ENCODE measurements around the gene SELP.

SELP gene

DNA sequence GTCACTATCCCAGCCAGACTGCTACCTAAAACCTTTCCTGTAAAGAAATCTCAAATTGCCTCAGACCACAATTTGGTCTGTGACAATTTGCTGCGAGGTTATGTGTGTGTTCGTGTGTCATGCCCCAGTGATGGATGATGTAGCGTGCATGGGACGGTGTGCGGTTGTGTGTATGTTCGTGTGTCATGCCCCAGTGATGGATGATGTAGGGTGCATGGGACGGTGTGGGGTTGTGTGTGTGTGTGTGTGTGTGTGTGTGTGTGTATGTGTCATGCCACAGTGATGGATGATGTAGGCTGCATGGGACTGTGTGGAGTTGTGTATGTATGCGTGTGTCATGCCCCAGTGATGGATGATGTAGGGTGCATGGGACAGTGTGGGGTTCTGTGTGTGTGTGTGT is 9.4 kb downstream of the SELP start:
- DNase-seq (ENCODE audit: low read depth): no peak

DNA sequence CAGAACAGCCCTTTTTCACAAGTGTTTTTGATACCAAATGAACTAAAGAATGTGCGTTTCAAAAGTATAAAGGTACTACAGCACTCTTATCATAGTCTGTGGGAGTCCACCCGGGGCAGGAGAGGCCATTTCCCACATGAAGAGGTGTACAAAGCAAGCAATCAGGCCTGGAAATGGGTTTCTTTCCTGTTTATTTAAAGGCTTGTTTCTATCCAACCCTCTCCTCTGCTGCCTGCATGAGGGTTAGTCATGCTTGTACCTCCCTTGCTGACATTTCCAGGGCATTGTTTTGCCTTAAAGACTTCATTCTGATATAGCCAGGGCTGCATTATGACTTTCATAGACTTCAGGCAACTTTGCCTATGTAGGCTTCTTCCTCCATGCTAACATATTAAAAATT is 11.6 kb downstream of the SELP start:
- no peak for DNase-seq (ENCODE audit: low read depth)

DNA sequence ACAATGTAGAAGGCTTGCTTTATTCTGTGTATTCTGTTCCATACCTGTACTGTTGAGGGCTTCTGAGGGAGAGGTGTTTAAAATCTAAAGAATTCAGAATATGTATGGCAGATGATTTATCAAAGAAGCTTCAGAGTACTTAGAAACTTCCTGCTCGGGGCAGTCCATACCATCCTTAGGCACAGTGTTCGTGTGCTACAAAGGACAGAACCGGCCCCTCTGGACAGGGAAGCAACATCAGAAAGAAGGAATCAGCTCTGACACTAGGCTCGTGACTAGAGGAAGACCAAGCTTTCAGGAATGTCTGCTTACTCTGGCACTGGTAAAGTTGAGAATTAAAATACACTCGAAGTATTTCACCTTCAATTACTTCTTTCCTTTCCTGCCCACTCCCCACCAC is 14.1 kb downstream of the SELP start:
- DNase-seq (ENCODE audit: low read depth): no peak

DNA sequence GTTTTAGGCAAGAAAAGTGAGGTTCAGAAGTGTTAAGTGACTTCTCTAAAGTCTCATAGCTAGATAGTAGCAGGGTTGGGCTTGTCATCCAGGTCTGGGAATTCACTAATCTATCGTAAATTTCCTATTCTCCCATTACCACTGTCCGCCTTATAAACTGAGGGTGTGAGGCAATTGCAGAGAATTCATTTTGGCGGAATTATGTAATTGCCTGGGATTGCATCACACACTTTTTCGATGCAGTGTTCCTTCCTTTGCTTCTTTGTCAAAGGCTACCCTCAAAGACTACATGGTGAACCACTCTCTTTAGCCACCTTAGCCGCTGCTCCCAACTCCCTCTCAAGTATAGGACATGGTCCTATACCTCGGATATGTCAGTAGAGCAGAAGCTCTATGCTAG is 19.1 kb downstream of the SELP start:
- no peak for DNase-seq (ENCODE audit: low read depth)

DNA sequence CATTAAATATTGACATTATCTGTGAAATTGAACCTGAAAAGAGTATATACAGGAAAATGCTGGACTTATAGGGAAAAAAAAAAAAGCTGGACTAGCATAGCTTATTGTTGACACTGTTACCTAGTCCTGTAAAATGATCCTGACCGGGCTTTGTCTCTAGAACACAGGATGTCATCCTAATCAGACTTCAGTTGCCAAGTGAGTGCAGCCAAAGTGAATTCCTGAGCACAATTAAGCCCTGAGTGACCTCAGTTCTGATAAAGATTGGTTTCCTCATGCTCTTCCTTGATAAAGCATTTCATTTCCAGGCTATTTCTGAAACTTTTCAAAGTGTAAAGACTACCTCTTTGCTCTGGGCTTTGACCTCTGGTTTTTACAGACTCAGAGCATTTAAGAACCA is 19.8 kb downstream of the SELP start:
- DNase-seq (ENCODE audit: low read depth): no peak

DNA sequence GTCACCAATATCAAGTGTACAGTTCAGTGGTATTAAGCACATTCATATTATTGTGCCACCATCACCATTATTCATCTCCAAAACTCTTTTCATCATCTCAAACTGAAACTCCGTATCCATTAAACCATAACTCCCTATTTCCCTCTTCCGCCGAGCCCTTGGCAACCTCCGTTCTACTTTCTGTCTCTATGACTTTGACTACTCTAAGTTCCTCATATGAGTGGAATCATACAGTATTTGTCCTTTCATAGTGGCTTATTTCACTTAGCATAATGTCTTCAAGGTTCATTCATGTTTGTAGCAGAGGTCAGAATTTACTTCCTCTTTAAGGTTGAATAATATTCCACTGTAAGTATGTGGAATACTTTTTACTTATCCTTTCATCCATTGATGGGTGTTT is 21.7 kb downstream of the SELP start:
- DNase-seq (ENCODE audit: low read depth): no peak

DNA sequence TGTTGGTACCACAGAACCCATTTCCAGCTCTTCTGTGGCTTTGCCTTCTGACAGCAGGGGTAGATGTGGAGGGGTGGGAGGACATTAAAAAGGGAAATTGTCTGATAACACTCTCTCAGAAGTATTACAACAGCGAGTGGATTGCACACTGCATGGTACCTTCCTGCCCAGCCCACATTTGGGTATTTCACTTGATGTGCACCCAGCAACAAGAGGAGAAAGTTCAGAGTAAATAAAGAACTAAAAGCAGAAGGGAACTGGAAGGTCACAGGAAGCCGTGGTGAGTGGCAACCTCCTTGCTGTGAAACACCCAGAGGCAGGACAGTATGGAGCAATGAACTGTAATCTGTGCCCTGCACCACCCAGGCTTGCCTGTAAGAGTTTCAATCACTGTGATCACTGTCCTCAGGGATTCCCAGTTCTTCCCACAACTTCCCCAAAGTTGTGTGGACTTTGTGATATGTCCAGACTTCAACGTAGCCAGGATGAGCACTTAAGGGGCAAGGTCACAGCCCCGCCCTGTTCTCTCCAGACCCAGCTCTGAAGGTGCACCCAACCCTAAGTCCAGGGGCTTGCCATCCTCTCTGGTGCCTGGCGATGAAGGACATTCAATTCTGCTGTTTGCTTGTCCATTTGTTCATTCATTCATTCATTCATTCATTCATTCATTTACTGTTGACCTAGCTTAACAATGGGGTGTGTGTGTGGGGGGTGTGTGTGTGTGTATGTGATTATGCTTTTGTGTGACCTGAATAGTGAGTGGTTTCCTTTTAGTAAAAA is 25.0 kb downstream of the SELP start:
- DNase-seq (ENCODE audit: low read depth): no peak

DNA sequence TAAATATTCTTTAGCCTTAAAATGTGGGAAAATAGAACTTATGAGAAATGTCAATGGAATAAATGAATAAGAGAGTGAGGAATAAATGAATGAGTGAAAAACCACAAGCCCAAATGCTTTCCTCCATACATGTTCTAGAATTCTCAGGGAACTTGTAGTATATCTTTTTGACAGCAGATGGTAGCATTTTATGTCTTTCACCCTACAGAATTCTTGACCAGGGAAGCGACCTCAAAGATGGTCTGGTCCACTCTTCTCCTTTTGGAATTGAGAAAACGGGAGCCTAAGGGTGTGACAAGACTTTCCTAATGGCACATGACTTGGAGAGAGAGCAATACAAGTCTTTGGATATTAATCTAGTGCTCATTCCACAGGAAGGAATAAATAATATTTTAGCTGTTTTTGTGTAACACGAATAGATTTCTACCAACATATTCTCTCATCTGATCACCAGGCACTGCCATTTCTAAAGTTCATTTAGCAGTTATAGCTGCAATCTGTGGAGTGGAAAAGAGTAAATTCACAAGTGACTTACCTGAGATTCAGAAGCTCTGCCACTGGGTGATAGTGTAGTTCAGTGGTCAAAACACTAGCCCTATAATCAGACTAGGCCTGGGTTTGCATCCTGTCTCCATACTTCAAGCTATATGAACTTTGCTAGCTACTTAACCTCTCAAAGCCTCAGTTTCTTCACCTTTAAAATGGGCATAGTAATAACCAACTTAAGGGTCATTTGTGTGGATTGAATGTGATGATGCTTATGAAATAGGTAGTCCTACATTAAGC is 28.6 kb downstream of the SELP start:
- DNase-seq (ENCODE audit: low read depth): peak; percentile 13

DNA sequence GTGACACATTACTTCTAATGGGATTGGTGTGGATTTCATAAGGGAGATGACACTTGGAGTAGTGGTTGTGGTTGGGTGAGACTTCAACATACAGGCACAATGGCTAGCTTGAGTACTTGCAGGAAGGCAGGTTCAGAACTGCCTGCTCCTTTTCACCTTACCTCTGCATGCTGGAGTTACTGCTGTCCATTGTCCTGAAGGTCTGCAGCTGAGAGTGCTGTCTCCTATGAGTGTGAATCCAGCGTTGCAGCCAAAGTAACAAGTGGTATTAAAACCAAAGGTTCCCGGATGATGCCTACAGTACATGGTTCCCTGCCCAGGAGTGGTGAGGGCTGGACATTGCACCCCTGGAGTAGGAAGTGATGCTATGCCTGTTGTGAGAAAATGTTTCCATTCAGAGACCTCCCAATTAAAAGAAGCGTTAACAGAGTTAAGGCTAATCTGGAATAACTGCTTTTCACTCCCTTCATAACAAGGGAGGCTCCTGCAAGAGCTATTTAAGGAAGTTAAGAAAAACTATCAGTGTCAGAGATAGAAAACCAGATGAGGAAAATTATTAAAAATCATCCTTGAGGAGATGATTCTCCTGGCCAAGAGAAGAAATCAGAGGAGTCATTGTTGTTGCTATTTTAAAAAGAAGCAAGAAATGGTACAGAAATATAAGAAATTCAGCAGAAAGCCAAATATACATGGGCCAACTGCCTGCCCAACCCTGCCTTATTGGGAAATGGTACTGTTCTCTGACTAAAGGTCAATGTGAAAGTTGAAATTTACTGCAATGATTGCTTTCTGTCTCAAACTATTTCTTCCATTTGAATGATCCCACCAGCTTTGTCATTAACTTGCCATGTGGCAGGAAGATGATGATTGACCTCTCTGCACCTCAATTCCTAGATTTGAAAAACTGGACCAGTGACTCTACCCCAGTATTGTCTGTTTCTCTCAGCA is 33.9 kb downstream of the SELP start:
- DNase-seq (ENCODE audit: low read depth): no peak

DNA sequence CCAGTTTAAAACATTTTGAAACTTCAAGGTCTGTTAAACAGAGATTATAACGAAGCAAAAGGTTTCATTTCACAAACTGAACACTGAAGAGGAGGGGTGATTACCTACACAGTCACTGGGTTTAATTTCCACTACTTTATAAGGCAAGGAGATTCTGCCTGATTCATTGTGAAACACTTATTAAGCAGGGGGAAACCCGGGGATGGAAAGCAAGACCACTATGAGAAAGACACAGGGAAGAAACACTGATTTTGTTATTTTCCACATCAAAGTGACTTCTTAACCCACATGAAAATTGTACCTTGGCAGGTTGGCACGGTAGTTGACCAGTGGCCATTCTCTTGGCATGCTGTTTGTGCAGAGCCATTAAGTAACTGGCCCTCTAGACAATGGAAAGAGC is 35.5 kb downstream of the SELP start:
- DNase-seq (ENCODE audit: low read depth): no peak

DNA sequence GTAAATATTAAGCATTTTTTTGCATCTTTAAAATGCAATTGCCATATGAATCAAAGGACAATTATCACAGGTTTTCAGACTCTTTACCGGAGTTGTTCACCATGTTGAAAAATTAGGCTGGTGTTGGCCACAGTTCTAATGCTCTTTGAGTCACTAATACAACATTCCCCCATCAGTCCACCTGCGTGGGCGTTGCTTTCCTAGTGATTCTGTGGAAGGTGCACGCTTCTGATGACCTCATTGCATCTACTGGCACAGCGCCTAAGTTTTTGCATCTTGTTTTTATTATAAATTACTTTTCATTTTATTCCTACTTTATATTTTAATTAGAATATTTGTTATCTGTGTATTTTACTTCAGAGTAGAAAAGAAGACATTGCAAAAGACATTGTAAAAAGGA is 39.0 kb downstream of the SELP start:
- no peak for DNase-seq (ENCODE audit: low read depth)

DNA sequence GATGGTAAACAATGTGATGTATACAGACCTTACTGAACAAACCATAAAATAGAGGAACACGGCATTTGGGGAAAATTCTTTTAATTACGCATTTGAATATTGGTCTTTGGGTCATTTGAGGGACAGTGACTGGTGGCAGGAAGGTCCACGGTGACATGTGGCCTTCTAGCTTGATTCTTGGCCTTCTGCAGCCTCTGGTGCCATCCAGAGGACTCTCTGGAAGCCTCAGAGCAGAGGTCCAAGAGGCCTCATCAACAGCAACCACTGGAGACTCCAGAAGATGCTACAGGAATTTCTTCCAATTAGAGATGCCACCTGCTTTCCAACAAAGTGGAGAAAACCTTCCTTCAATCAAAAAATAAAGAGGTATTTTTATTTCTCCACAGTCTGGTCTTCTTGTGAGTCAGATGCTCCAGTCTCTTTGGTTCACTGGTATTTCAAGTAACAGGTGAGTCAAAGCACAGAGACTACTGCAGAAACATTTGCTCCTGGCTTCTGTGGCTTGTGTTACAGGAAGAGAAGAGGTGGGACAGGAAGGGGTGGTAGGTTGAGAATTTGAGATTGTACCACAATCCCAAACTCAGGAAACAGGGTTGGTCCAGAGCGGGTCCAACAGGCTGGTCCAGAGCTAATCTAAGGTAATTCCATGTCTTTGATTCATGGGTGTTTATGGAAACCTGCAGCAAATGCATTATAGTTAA is 41.0 kb downstream of the SELP start:
- DNase-seq (ENCODE audit: low read depth): no peak

DNA sequence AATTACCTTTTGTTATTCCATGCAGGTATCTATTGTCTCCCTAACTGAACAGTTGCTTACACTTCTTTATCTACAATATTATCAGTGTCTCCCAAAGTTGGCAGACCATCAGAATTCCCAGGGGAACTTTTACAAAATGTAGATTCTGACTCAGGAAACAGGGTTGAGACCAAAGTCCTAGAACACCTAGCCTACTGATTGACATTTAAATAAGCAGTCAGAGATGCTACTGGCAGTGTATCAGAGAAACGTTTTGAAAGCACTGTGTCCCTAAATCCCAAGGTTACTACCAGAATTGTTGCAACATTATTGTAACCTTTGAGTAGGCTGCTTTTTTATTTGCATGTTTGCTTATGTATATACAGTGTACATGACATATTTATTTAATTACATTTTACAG is 41.8 kb downstream of the SELP start:
- no peak for DNase-seq (ENCODE audit: low read depth)

DNA sequence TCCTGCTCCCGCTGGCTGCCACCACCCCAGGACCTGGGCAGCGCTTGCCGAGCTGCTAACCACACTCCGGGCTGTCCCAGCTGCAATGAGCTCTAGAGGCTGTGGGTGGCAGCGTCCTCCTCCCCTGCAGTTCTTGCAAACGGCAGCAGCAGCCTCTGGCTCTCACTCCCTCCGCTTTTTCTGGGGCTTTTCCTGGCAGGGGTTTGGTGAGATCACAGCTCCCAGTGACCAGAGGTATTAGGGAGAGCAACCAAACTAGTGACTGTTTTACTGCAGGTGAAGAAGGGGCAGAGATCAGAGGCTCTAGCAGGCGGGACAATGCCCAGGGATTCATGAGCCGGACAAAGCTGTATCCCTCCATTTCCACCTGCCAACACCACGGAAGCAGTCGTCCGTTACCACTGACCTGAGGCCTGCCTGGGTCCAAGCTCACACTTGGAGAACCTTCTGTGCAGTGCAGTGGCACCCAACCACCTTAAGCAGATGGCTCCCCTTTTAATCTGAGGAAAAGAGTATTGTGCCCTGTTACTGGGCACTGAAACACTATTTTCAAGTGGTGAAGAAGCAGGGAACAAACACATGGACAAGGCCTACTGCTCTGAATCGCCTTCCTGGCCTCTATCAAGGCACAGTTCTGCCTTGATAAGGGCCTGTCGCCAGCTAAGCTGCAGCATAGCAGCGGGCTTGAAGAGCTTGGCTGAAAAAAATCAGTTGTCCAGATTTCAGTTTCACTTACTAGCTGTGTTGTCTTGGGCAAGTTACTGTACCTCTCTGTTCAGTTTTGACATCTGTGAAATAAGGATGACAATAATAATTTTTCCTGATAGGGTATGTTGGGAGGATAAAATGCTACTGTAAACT is 43.3 kb downstream of the SELP start, which contains the start of gene F5:
TSS of gene F5 (minus strand) at position 87 of the 861 bp plus-strand sequence. CDS start 95 bp downstream, outside the sequence.
- no peak for DNase-seq (ENCODE audit: low read depth)

DNA sequence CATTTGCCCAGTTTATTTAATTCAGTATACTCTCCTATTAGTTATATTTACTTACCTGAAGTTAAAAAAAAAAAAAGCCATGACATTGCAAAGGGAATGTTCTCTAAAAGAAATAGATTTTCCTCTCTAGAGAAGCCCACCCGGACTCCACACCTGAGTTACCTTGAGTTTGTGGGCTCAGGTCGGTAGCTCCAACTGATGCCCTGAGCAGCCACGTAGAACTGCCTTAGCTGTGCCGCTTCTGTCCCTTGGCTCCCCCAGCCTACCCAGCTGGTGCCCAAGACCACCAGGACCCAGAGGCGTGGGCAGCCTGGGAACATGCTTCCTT is 43.9 kb downstream of the SELP start:
- DNase-seq (ENCODE audit: low read depth): no peak

DNA sequence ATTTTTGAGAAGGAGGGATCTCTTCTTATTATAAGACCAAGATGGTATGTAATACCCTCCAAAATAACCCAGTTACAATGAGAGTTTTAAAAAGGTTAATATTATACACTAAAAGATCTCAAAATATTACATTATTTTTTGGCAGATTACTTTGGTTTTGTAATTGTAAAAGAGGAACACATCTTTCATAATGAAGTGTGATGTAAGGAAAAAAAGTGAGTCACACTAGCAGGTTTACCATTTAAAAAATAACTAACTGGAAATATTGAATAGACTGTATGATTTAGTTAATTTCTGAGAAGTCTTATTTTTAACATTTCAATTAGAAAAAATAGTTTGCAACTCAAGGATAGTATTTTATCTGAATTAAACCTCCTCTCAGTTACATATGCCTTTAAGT is 44.7 kb downstream of the SELP start:
- DNase-seq (ENCODE audit: low read depth): no peak

DNA sequence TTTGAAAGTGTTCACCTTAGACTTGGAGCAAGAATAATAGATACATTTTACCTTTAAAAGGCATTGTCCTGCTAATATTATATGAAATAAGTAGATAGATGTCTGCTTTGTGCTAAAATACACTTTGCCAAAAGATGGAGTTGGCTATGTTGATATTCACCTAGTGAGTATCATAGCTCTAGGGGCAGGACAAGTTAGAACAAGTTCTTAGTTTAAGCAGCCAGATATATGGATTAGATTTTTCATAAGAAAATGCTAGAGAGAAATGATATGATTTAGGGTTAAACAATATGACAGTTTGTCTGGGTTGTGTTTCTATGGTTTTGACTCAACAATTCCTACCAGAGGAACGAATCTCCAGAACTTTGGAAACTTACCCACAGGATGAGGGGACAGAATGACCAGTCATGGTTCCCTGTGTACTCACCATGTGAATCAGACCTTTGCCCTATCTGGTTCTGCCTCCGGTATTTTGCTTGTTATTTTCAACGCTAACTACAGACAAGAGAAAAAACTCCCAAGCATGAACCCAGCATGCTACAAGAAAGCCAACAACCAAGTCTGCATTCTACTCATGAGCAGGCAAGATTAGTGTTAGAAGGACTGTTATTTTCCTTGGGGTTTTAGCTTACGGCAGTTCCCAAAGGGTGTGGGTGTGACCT is 45.3 kb downstream of the SELP start:
- no peak for DNase-seq (ENCODE audit: low read depth)

DNA sequence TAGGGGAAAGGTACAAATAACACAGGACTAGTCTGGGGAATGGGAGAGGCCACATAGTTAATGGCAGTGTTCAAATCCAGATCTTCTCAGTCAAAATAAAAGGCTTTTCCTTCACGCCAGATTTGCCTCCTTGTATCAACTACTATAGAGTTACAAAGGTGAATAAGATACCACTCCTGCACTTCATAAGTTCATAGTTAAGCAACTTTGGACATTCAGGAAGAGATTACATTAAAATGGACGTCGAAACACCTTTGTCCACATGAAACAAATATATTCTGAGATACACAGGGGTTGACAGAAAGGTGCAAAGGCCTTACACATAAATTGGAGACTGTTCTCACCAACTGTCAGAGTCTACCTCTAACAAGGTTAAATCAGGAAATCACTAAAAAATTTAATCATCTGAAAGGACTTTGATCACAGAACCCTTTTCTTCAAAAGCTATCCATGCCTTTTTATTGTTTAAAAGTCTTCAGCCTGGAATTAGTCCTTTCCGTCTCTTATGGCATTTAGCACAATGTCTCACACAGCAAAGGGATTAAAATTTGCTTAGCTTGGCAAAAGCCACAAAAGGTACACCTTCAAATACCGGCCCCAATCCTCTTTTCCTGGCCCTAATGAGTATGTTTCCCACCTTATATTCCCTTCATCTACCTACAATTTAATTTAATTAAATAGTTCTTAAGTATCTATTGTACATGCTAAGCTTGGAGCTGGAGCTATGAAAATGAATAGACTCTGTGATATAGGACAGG is 51.8 kb downstream of the SELP start:
- no peak for DNase-seq (ENCODE audit: low read depth)

DNA sequence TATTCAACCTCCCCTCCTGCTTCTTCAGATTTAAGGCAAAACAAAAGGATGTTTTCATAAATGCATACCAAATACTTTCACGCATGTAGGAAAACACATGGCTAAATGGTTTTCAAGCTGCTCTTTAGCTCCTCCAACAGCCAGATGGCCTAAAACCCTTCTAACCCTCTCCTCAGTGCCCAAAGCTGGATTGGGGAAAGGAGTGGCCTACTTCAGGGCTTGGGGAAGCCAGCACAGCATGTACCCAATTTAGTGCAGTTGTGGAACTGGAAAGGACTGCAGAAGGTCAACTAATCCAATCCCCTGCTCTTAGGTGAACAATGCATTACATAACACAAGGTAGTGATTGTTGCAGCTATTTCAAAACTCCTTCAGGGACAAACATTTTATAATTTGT is 53.0 kb downstream of the SELP start:
- DNase-seq (ENCODE audit: low read depth): no peak

All from non-pigmented ciliary epithelial cell (primary cell).